ENCODE results near the gene TPRN. TPM values are rescaled to one million over a fixed set of nuclear protein-coding genes. Genes with fewer than 3 reads are reported as not detected.

Gene TPRN
- total RNA-seq, 1 experiment from 2014 or later: 14.8 TPM

- Histone ChIP-seq H3K36me3 (peaks cover 22% of the 10 kb centered on the region), H3K4me1 (no peaks in the 10 kb centered on the region), H3K4me3 (no peak overlapping the region), H3K9me3 (replicated peaks) (no peaks in the 10 kb centered on the region), H3K27me3 (no peaks in the 10 kb centered on the region), H3K27ac (no peak overlapping the region)
- no peak for DNase-seq
These were observed 12.9 kb upstream of the TPRN start for GRCh38 chr9:137213160-137214060.

GRCh38 chr9:137212520-137212919 lies 12.0 kb upstream of the TPRN start:
- H3K9me3 ChIP-seq (replicated peaks): no peaks in the 10 kb centered on the region
- no peaks in the 10 kb centered on the region for H3K4me1 ChIP-seq
- no peak overlapping the region for H3K27ac ChIP-seq
- H3K36me3 ChIP-seq: peaks cover 26% of the 10 kb centered on the region
- H3K27me3 ChIP-seq: no peaks in the 10 kb centered on the region
- no peak overlapping the region for H3K4me3 ChIP-seq
- no peak for DNase-seq

GRCh38 chr9:137211532-137211931 lies 11.0 kb upstream of the TPRN start:
- Histone ChIP-seq H3K27ac (no peak overlapping the region), H3K9me3 (replicated peaks) (no peaks in the 10 kb centered on the region), H3K27me3 (no peaks in the 10 kb centered on the region), H3K36me3 (peaks cover 31% of the 10 kb centered on the region), H3K4me1 (peaks cover 1% of the 10 kb centered on the region), H3K4me3 (no peak overlapping the region)
- no peak for DNase-seq

- Histone ChIP-seq H3K4me3 (peak overlapping the region; percentile 94), H3K4me1 (peaks cover 12% of the 10 kb centered on the region), H3K36me3 (peaks cover 9% of the 10 kb centered on the region), H3K9me3 (replicated peaks) (no peaks in the 10 kb centered on the region), H3K27ac (no peak overlapping the region), H3K27me3 (no peaks in the 10 kb centered on the region)
- no peak for DNase-seq
These were observed 6.1 kb upstream of the TPRN start for GRCh38 chr9:137206602-137207001.

GRCh38 chr9:137205126-137206069 lies 4.9 kb upstream of the TPRN start, which contains the start of the genes NDOR1 and TMEM203:
Gene NDOR1, plus strand, starts transcription at chr9:137205700. Its CDS starts 78 bp downstream, at chr9:137205778.
Gene TMEM203, minus strand, starts transcription at chr9:137205648. Its CDS starts 234 bp downstream, at chr9:137205414.
- Histone ChIP-seq H3K36me3 (peaks cover 9% of the 10 kb centered on the region), H3K27me3 (no peaks in the 10 kb centered on the region), H3K4me3 (peak within 1 kb of the TSS; percentile 94), H3K27ac (peak within 1 kb of the TSS; percentile 55), H3K9me3 (replicated peaks) (no peaks in the 10 kb centered on the region), H3K4me1 (peaks cover 12% of the 10 kb centered on the region)
- DNase-seq: peak; percentile 92

GRCh38 chr9:137204731-137205125 lies 4.2 kb upstream of the TPRN start:
- no peak for DNase-seq
- H3K36me3 ChIP-seq: peaks cover 9% of the 10 kb centered on the region
- no peaks in the 10 kb centered on the region for H3K9me3 ChIP-seq (replicated peaks)
- H3K4me3 ChIP-seq: peak overlapping the region; percentile 94
- peaks cover 12% of the 10 kb centered on the region for H3K4me1 ChIP-seq
- H3K27me3 ChIP-seq: no peaks in the 10 kb centered on the region
- no peak overlapping the region for H3K27ac ChIP-seq

- no peak for DNase-seq
- Histone ChIP-seq H3K4me1 (peaks cover 22% of the 10 kb centered on the region), H3K27ac (no peak overlapping the region)
These were observed 2.4 kb upstream of the TPRN start for GRCh38 chr9:137202966-137203365.

GRCh38 chr9:137201205-137201868 lies 796 bp upstream of the TPRN start:
- Histone ChIP-seq H3K27ac (no peak overlapping the region), H3K4me1 (peaks cover 18% of the 10 kb centered on the region), H3K4me3 (peak overlapping the region; percentile 58), H3K9me3 (replicated peaks) (no peaks in the 10 kb centered on the region), H3K36me3 (no peaks in the 10 kb centered on the region), H3K27me3 (no peaks in the 10 kb centered on the region)
- DNase-seq: no peak

More at GRCh38 chr9:137202966-137203365, 2.4 kb upstream of the TPRN start:
- Histone ChIP-seq H3K4me3 (no peak overlapping the region), H3K9me3 (replicated peaks) (no peaks in the 10 kb centered on the region), H3K36me3 (peaks cover 9% of the 10 kb centered on the region; the same call in 1 of the 2 replicates), H3K27me3 (no peaks in the 10 kb centered on the region)

- H3K36me3 ChIP-seq: no peaks in the 10 kb centered on the region
- no peak overlapping the region for H3K27ac ChIP-seq
- no peaks in the 10 kb centered on the region for H3K9me3 ChIP-seq (replicated peaks)
- no peaks in the 10 kb centered on the region for H3K27me3 ChIP-seq
- H3K4me1 ChIP-seq: peaks cover 21% of the 10 kb centered on the region
- peak overlapping the region; percentile 58 for H3K4me3 ChIP-seq
- no peak for DNase-seq
These were observed 975 bp downstream of the TPRN start for GRCh38 chr9:137199411-137200121.

GRCh38 chr9:137198902-137199283 lies 1.6 kb downstream of the TPRN start:
- no peak overlapping the region for H3K27ac ChIP-seq
- no peak for DNase-seq
- no peaks in the 10 kb centered on the region for H3K9me3 ChIP-seq (replicated peaks)
- no peak overlapping the region for H3K4me3 ChIP-seq
- no peaks in the 10 kb centered on the region for H3K36me3 ChIP-seq
- no peaks in the 10 kb centered on the region for H3K27me3 ChIP-seq
- peaks cover 17% of the 10 kb centered on the region for H3K4me1 ChIP-seq

- no peak overlapping the region for H3K27ac ChIP-seq
These were observed 2.3 kb downstream of the TPRN start for GRCh38 chr9:137198051-137198901.

GRCh38 chr9:137195525-137196220 lies 4.9 kb downstream of the TPRN start:
- Histone ChIP-seq H3K27ac (no peak overlapping the region), H3K27me3 (no peaks in the 10 kb centered on the region), H3K4me1 (peaks cover 17% of the 10 kb centered on the region), H3K36me3 (no peaks in the 10 kb centered on the region), H3K4me3 (no peak overlapping the region), H3K9me3 (replicated peaks) (no peaks in the 10 kb centered on the region)
- DNase-seq: no peak

More at GRCh38 chr9:137198051-137198901, 2.3 kb downstream of the TPRN start:
- Histone ChIP-seq H3K9me3 (replicated peaks) (no peaks in the 10 kb centered on the region), H3K4me1 (peaks cover 17% of the 10 kb centered on the region), H3K27me3 (no peaks in the 10 kb centered on the region), H3K36me3 (no peaks in the 10 kb centered on the region), H3K4me3 (no peak overlapping the region)
- no peak for DNase-seq

GRCh38 chr9:137194909-137195308 lies 5.6 kb downstream of the TPRN start:
- Histone ChIP-seq H3K4me1 (peaks cover 20% of the 10 kb centered on the region), H3K4me3 (no peak overlapping the region), H3K9me3 (replicated peaks) (no peaks in the 10 kb centered on the region), H3K36me3 (peaks cover 4% of the 10 kb centered on the region; the same call in 1 of the 2 replicates), H3K27ac (no peak overlapping the region), H3K27me3 (no peaks in the 10 kb centered on the region)
- no peak for DNase-seq

All from SJCRH30 (cell line).